ENCODE results near the gene SRP72. TPM values are rescaled to one million over a fixed set of nuclear protein-coding genes. Genes with fewer than 3 reads are reported as not detected.

SRP72 gene
- total and polyA plus RNA-seq, 2 donors (not counting 3 experiments of a cell fraction or from before 2014, with no cell fraction given) = 65.7 to 132 TPM

- no peaks in the 10 kb centered on the region for H3K27me3 ChIP-seq (ENCODE audit: control insufficient read depth in 2 of 2, insufficient read depth in 2 of 2, low read length in 2 of 2)
- no peaks in the 10 kb centered on the region for H3K36me3 ChIP-seq (ENCODE audit: control insufficient read depth in 2 of 2, extremely low read depth in 1 of 2, insufficient read depth in 2 of 2, low read length in 2 of 2)
- DNase-seq (ENCODE audit: low read depth, low spot score) (no peak), FAIRE-seq (no peak)
- H3K79me2 ChIP-seq (ENCODE audit: control insufficient read depth, insufficient read depth, low read length) = peaks cover 92% of the 10 kb centered on the region
- dilution Hi-C loops (cut with MboI; ENCODE audit: extremely low pct_ligation_motif_present, low sequenced_read_pairs) = no loop called here
- no peak for TF ChIP-seq MYC (IDR thresholded peaks at IDR 0.05; ENCODE audit: low read depth, low read length)
- TF ChIP-seq EZH2 (IDR thresholded peaks at IDR 0.05; ENCODE audit: borderline replicate concordance, low read depth, low read length, severe bottlenecking) = no peak
- no peak for TF ChIP-seq GATA2 (IDR thresholded peaks at IDR 0.05; ENCODE audit: insufficient read depth, insufficient read length, low read depth, low read length)
- no peak for TF ChIP-seq POLR2A (IDR thresholded peaks at IDR 0.05; ENCODE audit: low read depth, low read length)
- TF ChIP-seq, protein P1, sequence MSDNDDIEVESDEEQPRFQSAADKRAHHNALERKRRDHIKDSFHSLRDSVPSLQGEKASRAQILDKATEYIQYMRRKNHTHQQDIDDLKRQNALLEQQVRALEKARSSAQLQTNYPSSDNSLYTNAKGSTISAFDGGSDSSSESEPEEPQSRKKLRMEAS (IDR thresholded peaks at IDR 0.05; ENCODE audit: insufficient read depth, insufficient read length) = no peak
- TF ChIP-seq POLR2AphosphoS5 (IDR thresholded peaks at IDR 0.05; ENCODE audit: insufficient read depth, low read depth, low read length) = no peak
- no peak for TF ChIP-seq JUN (IDR thresholded peaks at IDR 0.05; ENCODE audit: borderline replicate concordance, insufficient read depth, insufficient read length, low read depth)
- no peak for TF ChIP-seq FOS (IDR thresholded peaks at IDR 0.05; ENCODE audit: borderline replicate concordance, insufficient read depth, low read length)
- TF ChIP-seq CTCF (IDR thresholded peaks at IDR 0.05; ENCODE audit: extremely low read depth in 1 of 2, insufficient read depth in 1 of 2, low read depth in 1 of 2, low read length in 2 of 2) = no peak
- H3K9ac ChIP-seq (replicated peaks; ENCODE audit: extremely low read depth, insufficient read depth, low read length) = no peak overlapping the region
- ChIA-PET CTCF (interaction anchor here (1.0 to 2.1 kb wide), 7 partner anchors 9 to 411 kb away, joined by 3 to 27 read pairs (median 9); partner anchors contain the start of genes PAICS and PPAT), POLR2A (no interaction called here)
- no TSS peak for BruUV-seq (replicated peaks)
- intact Hi-C loops (cut with micrococcal nuclease) = no loop called here
- no peaks in the 10 kb centered on the region for H4K20me1 ChIP-seq (replicated peaks; ENCODE audit: control insufficient read depth, extremely low read depth, insufficient read depth, low read length)
- H2AFZ ChIP-seq (ENCODE audit: low read depth, low read length) = no peak overlapping the region
- no peaks in the 10 kb centered on the region for H3K9me3 ChIP-seq (replicated peaks; ENCODE audit: control insufficient read depth, insufficient read depth, low read length)
- no peak overlapping the region for H3K27ac ChIP-seq (ENCODE audit: insufficient read depth, low read depth, low read length)
- H3K4me2 ChIP-seq (ENCODE audit: insufficient read depth, low read length) = no peak overlapping the region
- H3K9me1 ChIP-seq (replicated peaks; ENCODE audit: control insufficient read depth, extremely low read depth, insufficient read depth, low read length) = peaks cover 6% of the 10 kb centered on the region
- peaks cover 6% of the 10 kb centered on the region for H3K4me1 ChIP-seq (ENCODE audit: control insufficient read depth, extremely low read depth, insufficient read depth, low read length)
- no peak overlapping the region for H3K4me3 ChIP-seq (replicated peaks in 1 of 3; ENCODE audit: insufficient read depth in 1 of 3, low read depth in 1 of 3, low read length in 3 of 3)
These were observed 41.1 kb upstream of the SRP72 start for GRCh38 chr4:56426273-56426672.

All from endothelial cell of umbilical vein (primary cell).